Stimulated activated CD8-positive, alpha-beta memory T cell treated with anti-CD3 and anti-CD28 coated beads, Interleukin-15, amount 100 ng/mL, for 1 hour (primary cell): Measurements from ENCODE around the gene ASCL3.
"Not testable (repeated sequence)": the region's sequence is repeated elsewhere in the genome, so short reads cannot be mapped to it uniquely, and the experiment has no call there.

ENCODE experiments used
- DNase-seq: peaks from one replicate; pipeline ENCODE4 v3.0.0-alpha.2; 2020; ENCODE audit warnings: low read depth

Gene ASCL3

DNA sequence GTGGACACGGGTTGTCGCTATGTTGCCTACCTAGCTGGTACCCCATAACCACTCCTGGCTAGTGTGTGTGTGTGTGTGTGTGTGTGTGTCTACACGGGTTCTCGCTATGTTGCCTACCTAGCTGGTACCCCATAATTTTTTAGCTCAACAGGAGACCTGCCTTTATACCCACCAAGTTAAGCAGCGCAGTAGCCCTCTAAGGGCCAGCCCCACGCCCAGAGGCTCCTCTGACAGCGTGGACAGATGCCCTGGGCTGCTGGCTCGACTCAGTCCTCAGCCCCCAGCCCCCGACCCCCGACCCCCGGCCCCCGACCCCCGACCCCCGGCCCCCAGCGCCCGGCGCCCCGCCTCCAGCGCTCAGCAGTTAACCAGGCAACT, 32.2 kb downstream of the ASCL3 start:
- DNase-seq = no peak

DNA sequence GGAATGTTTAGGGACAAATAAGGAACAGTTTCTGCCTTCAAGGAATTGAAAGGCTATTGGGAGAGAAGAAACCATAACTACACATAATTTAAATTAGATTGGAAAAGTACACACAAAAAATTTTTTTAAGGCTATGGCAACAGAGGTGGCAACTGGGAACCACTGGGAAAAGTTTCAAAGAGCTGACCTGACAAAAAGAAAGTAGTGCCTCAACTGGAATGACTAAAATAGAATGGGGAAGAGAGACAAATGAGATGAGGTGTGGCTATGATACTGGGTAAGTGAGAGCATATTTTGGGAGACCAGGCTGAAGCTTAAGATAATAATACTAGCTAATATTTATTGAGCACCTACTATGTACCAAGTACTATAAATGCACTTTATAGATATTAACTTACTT, 34.7 kb downstream of the ASCL3 start:
- DNase-seq = no peak

- DNase-seq = no peak
These were observed 35.7 kb downstream of the ASCL3 start for GRCh38 chr11:8907116-8907515.

DNA sequence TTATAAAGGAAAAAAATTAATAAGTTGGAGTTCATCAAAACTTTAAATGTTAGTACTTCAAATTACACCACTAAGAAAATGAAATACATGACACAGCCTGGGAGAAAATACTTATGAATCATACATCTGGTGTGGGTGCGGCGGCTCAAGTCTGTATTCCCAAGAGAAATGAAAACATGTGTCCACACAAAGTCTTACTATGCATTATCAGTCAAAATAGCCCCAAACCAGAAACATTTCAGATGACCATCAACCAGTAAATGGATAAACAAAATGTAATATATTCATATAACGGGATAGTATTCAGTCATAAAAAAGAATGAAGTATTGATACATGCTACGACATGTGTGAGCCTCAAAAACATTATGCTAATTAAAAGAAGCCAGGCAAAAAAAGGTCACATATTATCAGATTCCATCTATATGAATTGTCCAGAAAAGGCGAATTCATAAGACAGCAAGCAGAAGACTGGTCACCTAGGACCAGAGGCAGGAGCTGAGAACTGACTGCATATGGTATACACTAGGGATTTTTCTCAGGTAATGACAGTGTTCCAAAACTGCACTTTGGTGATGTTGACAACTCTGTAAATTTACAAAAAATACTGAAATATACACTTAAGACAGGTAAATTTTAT, 37.2 kb downstream of the ASCL3 start:
- no peak for DNase-seq

GRCh38 chr11:8899119-8899753, 43.6 kb downstream of the ASCL3 start:
- no peak for DNase-seq

DNA sequence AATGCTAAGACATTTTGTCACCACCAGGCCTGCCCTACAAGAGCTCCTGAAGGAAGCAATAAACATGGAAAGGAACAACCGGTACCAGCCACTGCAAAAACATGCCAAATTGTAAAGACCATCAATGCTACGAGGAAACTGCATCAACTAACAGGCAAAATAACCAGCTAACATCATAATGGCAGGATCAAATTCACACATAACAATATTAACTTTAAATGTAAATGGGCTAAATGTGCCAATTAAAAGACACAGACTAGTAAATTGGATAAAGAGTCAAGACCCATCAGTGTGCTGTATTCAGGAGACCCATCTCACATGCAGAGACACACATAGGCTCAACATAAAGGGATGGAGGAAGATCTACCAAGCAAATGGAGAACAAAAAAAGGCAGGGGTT, 51.6 kb downstream of the ASCL3 start:
- not testable (repeated sequence) for DNase-seq
